GM18498 (cell line): ENCODE results near the gene NDFIP2.
A peak's percentile ranks its signal among the peaks of the same experiment; 100 is the strongest.

Experiments used
- ATAC-seq: cut with Tn5 transposase; IDR thresholded peaks from one replicate; pipeline ENCODE4 v1.9.1; 2021; ENCODE audit warnings: mild to moderate bottlenecking, moderate library complexity; ENCODE audit not compliant: unreplicated experiment

Gene NDFIP2

GRCh38 chr13:79480954-79481684 lies at the start of gene NDFIP2:
Gene NDFIP2 (plus strand): TSS chr13:79481155. CDS start chr13:79481204, 49 bp downstream.
- peak; percentile 86 for ATAC-seq

- no peak for ATAC-seq
These were observed 48.9 kb upstream of the NDFIP2 start for GRCh38 chr13:79432086-79432485.

- ATAC-seq = no peak
These were observed 48.0 kb upstream of the NDFIP2 start for GRCh38 chr13:79432992-79433391.

- no peak for ATAC-seq
These were observed 46.4 kb upstream of the NDFIP2 start for GRCh38 chr13:79434556-79434955.

GRCh38 chr13:79435561-79435990 lies 45.4 kb upstream of the NDFIP2 start:
- ATAC-seq = no peak

GRCh38 chr13:79439275-79439674 lies 41.7 kb upstream of the NDFIP2 start:
- no peak for ATAC-seq

GRCh38 chr13:79440958-79441528 lies 39.9 kb upstream of the NDFIP2 start:
- ATAC-seq = no peak

GRCh38 chr13:79442221-79442620 lies 38.7 kb upstream of the NDFIP2 start:
- no peak for ATAC-seq

- no peak for ATAC-seq
These were observed 38.2 kb upstream of the NDFIP2 start for GRCh38 chr13:79442706-79443105.

- ATAC-seq = no peak
These were observed 34.8 kb upstream of the NDFIP2 start for GRCh38 chr13:79445968-79446645.

GRCh38 chr13:79447141-79447540 lies 33.8 kb upstream of the NDFIP2 start:
- no peak for ATAC-seq

GRCh38 chr13:79447741-79448140 lies 33.2 kb upstream of the NDFIP2 start:
- no peak for ATAC-seq

- no peak for ATAC-seq
These were observed 32.5 kb upstream of the NDFIP2 start for GRCh38 chr13:79448413-79448812.

GRCh38 chr13:79450110-79450509 lies 30.8 kb upstream of the NDFIP2 start:
- ATAC-seq = no peak

- peak; percentile 99 for ATAC-seq
These were observed 29.4 kb upstream of the NDFIP2 start for GRCh38 chr13:79451500-79451962.

- no peak for ATAC-seq
These were observed 28.6 kb upstream of the NDFIP2 start for GRCh38 chr13:79452239-79452913.

GRCh38 chr13:79455331-79455730 lies 25.6 kb upstream of the NDFIP2 start:
- ATAC-seq = no peak

- no peak for ATAC-seq
These were observed 24.9 kb upstream of the NDFIP2 start for GRCh38 chr13:79456051-79456450.

- ATAC-seq = peak; percentile 36
These were observed 24.1 kb upstream of the NDFIP2 start for GRCh38 chr13:79456656-79457365.

GRCh38 chr13:79457390-79457789 lies 23.6 kb upstream of the NDFIP2 start:
- peak; percentile 75 for ATAC-seq

GRCh38 chr13:79457948-79458347 lies 23.0 kb upstream of the NDFIP2 start:
- ATAC-seq = no peak
